ENCODE results near the gene DMBX1. TPM values are rescaled to one million over a fixed set of nuclear protein-coding genes. Genes with fewer than 3 reads are reported as not detected.
A peak's percentile ranks its signal among the peaks of the same experiment; 100 is the strongest.

Gene DMBX1
- polyA plus RNA-seq, 2 of the 4 experiments (the other 2 are of a cell fraction), result 0.44 to 2.2 TPM

- Histone ChIP-seq H3K27ac (peak overlapping the region in 1 of 2 experiments; percentile 54; a peak in 2 of 6 replicates), H3K4me3 (peak overlapping the region; percentile 26; the same call in 2 of the 3 replicates), H3K4me1 (no peaks in the 10 kb centered on the region), H3K9me3 (no peaks in the 10 kb centered on the region), H3K4me2 (peak overlapping the region; percentile 56)
- 20% methylated on average over 24 of the region's 25 CpGs for WGBS (ENCODE audit: missing lambda C conversion rate)
- POLR2A ChIA-PET, result no interaction called here
- peak; percentile 65 to 87 for DNase-seq (ENCODE audit: low read depth in 1 of 2, low spot score in 1 of 2)
- TF ChIP-seq NR3C1 (IDR thresholded peaks at IDR 0.05) (no peak), GATA3 (IDR thresholded peaks at IDR 0.05; ENCODE audit: borderline replicate concordance) (no peak), PHF8 (IDR thresholded peaks at IDR 0.05; ENCODE audit: borderline replicate concordance, low read depth) (no peak), CHD4 (IDR thresholded peaks at IDR 0.05; ENCODE audit: borderline replicate concordance) (no peak), TFCP2L1 (CRISPR knock-in tag; IDR thresholded peaks at IDR 0.05) (no peak), POLR2AphosphoS2 (conservative IDR thresholded peaks at IDR 0.05; ENCODE audit: low read length) (no peak), SMC3 (IDR thresholded peaks at IDR 0.05) (0 out of 3 replicates have a peak, but pooled peaks have one; percentile 7), ELK1 (IDR thresholded peaks at IDR 0.05; ENCODE audit: low read depth, low read length) (no peak), HOXB13 (CRISPR knock-in tag; IDR thresholded peaks at IDR 0.05; ENCODE audit: low read depth) (no peak), KDM1A (IDR thresholded peaks at IDR 0.05; ENCODE audit: low read depth) (no peak), HES2 (IDR thresholded peaks at IDR 0.05) (no peak), CBX8 (IDR thresholded peaks at IDR 0.05) (no peak), USF2 (IDR thresholded peaks at IDR 0.05) (no peak), HDAC2 (IDR thresholded peaks at IDR 0.05) (no peak), RAD21 (conservative IDR thresholded peaks at IDR 0.05 in 1 of 2, IDR thresholded peaks at IDR 0.05 in 1 of 2) (peak; percentile 23 to 44; a peak in 3 of 5 replicates), CHD2 (IDR thresholded peaks at IDR 0.05; ENCODE audit: low read length, partially characterized antibody) (no peak), ZNF302 (CRISPR knock-in tag; IDR thresholded peaks at IDR 0.05) (no peak), ZC3H11A (IDR thresholded peaks at IDR 0.05) (no peak), CTCF (IDR thresholded peaks at IDR 0.05) (peak; percentile 65), EHF (CRISPR knock-in tag; IDR thresholded peaks at IDR 0.05) (no peak)
- CTCF ChIA-PET, result interaction anchor here (0.6 to 2.2 kb wide), 20 partner anchors 9 to 282 kb away, joined by 3 to 12 read pairs (median 4); partner anchors contain the start of gene FAAH
- FAIRE-seq, result no peak
- ATAC-seq, result peak; percentile 82 to 93
These were observed 47.1 kb upstream of the DMBX1 start for GRCh38 chr1:46442317-46443161.

GRCh38 chr1:46444466-46444865, 45.2 kb upstream of the DMBX1 start:
- TF ChIP-seq TP53 (CRISPR knock-in tag; IDR thresholded peaks at IDR 0.05), result no peak
- POLR2A ChIA-PET, result no interaction called here
- no peak overlapping the region for H3K4me2 ChIP-seq
- H3K27ac ChIP-seq, result no peak overlapping the region
- WGBS (ENCODE audit: missing lambda C conversion rate), result 38% methylated on average over 3 of the region's 3 CpGs
- ATAC-seq (no peak), FAIRE-seq (no peak), DNase-seq (ENCODE audit: low read depth in 1 of 2, low spot score in 1 of 2) (no peak)
- H3K4me1 ChIP-seq, result no peaks in the 10 kb centered on the region
- CTCF ChIA-PET, result interaction anchor here (1.3 to 12.1 kb wide), 4 partner anchors 11 to 103 kb away, joined by 3 to 235 read pairs (median 18); a partner anchor contains a TSS
- H3K4me3 ChIP-seq, result no peak overlapping the region
- no peaks in the 10 kb centered on the region for H3K9me3 ChIP-seq

Data from A549 (cell line).